Measurements from ENCODE around the gene CARD14. TPM values are rescaled to one million over a fixed set of nuclear protein-coding genes. Genes with fewer than 3 reads are reported as not detected.

The CARD14 gene
- total and polyA plus RNA-seq, 2 of the 13 experiments (the other 11 are each of a cell fraction or from before 2014, with no cell fraction given) = 0.11 TPM; not detected in 1

DNA sequence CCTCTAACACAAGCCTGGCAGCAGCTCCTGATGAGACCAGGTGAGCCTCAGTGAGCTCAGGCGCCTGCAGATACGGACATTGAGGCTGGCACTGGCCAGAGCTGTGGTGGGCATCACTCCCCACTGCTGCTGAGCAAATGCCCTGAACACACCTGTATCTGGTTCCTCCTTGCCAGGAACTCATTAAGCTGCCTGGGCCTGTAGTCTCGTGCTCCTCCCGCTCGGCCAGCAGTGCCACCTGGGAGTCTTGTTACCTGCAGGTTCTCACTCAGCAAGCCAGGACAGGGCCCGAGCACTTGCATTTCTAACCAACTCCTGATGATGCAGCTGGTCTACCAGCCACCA, 36.2 kb upstream of the CARD14 start:
- Histone ChIP-seq H3K4me2 (ENCODE audit: low read depth, low read length) (no peak overlapping the region), H2AFZ (ENCODE audit: low read length) (no peak overlapping the region), H3K79me2 (ENCODE audit: insufficient read depth, low read length) (no peaks in the 10 kb centered on the region), H3K4me1 (ENCODE audit: insufficient read depth, low read length) (peaks cover 20% of the 10 kb centered on the region), H3K27ac (ENCODE audit: extremely low read length, insufficient read depth, low read length) (no peak overlapping the region), H3K4me3 (replicated peaks in 1 of 3; ENCODE audit: insufficient read depth in 1 of 3, low read depth in 2 of 3, low read length in 3 of 3) (no peak overlapping the region), H3K9ac (ENCODE audit: insufficient read depth, low read depth, low read length) (no peak overlapping the region), H3K27me3 (ENCODE audit: control insufficient read depth in 1 of 2, insufficient read depth in 2 of 2, low read length in 2 of 2) (no peaks in the 10 kb centered on the region), H3K36me3 (replicated peaks in 1 of 2; ENCODE audit: control insufficient read depth in 1 of 2, insufficient read depth in 2 of 2, low read length in 2 of 2) (peaks cover 33 to 55% of the 10 kb centered on the region in 2 experiments), H3K9me3 (ENCODE audit: low read length) (no peaks in the 10 kb centered on the region), H4K20me1 (ENCODE audit: insufficient read depth, low read length) (no peaks in the 10 kb centered on the region)
- no peak for TF ChIP-seq ZNF382 (CRISPR knock-in tag; IDR thresholded peaks at IDR 0.05; ENCODE audit: borderline replicate concordance)
- peak; percentile 57 for TF ChIP-seq AGO2 (optimal IDR thresholded peaks at IDR 0.05; ENCODE audit: low read depth, low read length)
- no peak for TF ChIP-seq ZNF788 (CRISPR knock-in tag; IDR thresholded peaks at IDR 0.05; ENCODE audit: borderline replicate concordance)
- peak; percentile 28; the same call in 2 of the 3 replicates for ATAC-seq
- no peak for DNase-seq (ENCODE audit: low spot score)
- ChIA-PET POLR2A (interaction anchor here (0.6 to 2.1 kb wide), 4 partner anchors 12 to 66 kb away, joined by 3 to 10 read pairs (median 4); partner anchors contain the start of genes EIF4A3 and GAA), CTCF (ENCODE audit: low intra/inter-chr PET ratio, low total read pairs) (no interaction called here)
- FAIRE-seq = no peak
- in situ Hi-C loops (cut with HindIII; ENCODE audit: extremely low pct_ligation_motif_present, low pct_unique_long_range_greater_than_20kb) = no loop called here
- 96% methylated on average over 6 of the region's 6 CpGs for WGBS (ENCODE audit: low lambda C conversion rate)
- BruUV-seq (replicated peaks) = no TSS peak
- intact Hi-C loops (cut with micrococcal nuclease; ENCODE audit: unreplicated experiment) = no loop called here

- no peaks in the 10 kb centered on the region for H3K9me3 ChIP-seq (ENCODE audit: low read length)
- ATAC-seq (no peak), FAIRE-seq (peak; percentile 21), DNase-seq (ENCODE audit: low spot score) (no peak)
- in situ Hi-C loops (cut with HindIII; ENCODE audit: extremely low pct_ligation_motif_present, low pct_unique_long_range_greater_than_20kb) (no loop called here), intact Hi-C loops (cut with micrococcal nuclease; ENCODE audit: unreplicated experiment) (no loop called here)
- POLR2A ChIA-PET = no interaction called here
- no peak overlapping the region for H3K4me3 ChIP-seq (replicated peaks in 1 of 3; ENCODE audit: insufficient read depth in 1 of 3, low read depth in 2 of 3, low read length in 3 of 3)
- H3K27ac ChIP-seq (ENCODE audit: extremely low read length, insufficient read depth, low read length) = no peak overlapping the region
- H3K79me2 ChIP-seq (ENCODE audit: insufficient read depth, low read length) = peaks cover 3% of the 10 kb centered on the region
- CTCF ChIA-PET (ENCODE audit: low intra/inter-chr PET ratio, low total read pairs) = no interaction called here
- no peaks in the 10 kb centered on the region for H4K20me1 ChIP-seq (ENCODE audit: insufficient read depth, low read length)
- H2AFZ ChIP-seq (ENCODE audit: low read length) = no peak overlapping the region
- no peaks in the 10 kb centered on the region; the same call in 1 of the 2 replicates for H3K4me1 ChIP-seq (ENCODE audit: insufficient read depth, low read length)
- no peak overlapping the region for H3K4me2 ChIP-seq (ENCODE audit: low read depth, low read length)
- TF ChIP-seq SUZ12 (IDR thresholded peaks at IDR 0.05; ENCODE audit: low read depth, low read length) = no peak
- TF ChIP-seq RBFOX2 (IDR thresholded peaks at IDR 0.05; ENCODE audit: low read depth, low read length) = 0 out of 2 replicates have a peak, but pooled peaks have one; percentile 27
- TF ChIP-seq ZBTB10 (CRISPR knock-in tag; IDR thresholded peaks at IDR 0.05; ENCODE audit: borderline replicate concordance) = no peak
- no peak for TF ChIP-seq HOMEZ (CRISPR knock-in tag; IDR thresholded peaks at IDR 0.05; ENCODE audit: low read depth)
- no peak for TF ChIP-seq ZNF331 (CRISPR knock-in tag; IDR thresholded peaks at IDR 0.05)
- TF ChIP-seq ZNF441 (CRISPR knock-in tag; IDR thresholded peaks at IDR 0.05; ENCODE audit: borderline replicate concordance) = no peak
- H3K27me3 ChIP-seq (ENCODE audit: control insufficient read depth in 1 of 2, insufficient read depth in 2 of 2, low read length in 2 of 2) = no peaks in the 10 kb centered on the region
- peaks cover 48 to 90% of the 10 kb centered on the region in 2 experiments for H3K36me3 ChIP-seq (replicated peaks in 1 of 2; ENCODE audit: control insufficient read depth in 1 of 2, insufficient read depth in 2 of 2, low read length in 2 of 2)
- H3K9ac ChIP-seq (ENCODE audit: insufficient read depth, low read depth, low read length) = no peak overlapping the region
- 95% methylated on average over 9 of the region's 9 CpGs for WGBS (ENCODE audit: low lambda C conversion rate)
- no TSS peak for BruUV-seq (replicated peaks)
These were observed 32.7 kb upstream of the CARD14 start for GRCh38 chr17:80137131-80137530.
